ENCODE data around the gene TRIO.

Gene TRIO

DNA sequence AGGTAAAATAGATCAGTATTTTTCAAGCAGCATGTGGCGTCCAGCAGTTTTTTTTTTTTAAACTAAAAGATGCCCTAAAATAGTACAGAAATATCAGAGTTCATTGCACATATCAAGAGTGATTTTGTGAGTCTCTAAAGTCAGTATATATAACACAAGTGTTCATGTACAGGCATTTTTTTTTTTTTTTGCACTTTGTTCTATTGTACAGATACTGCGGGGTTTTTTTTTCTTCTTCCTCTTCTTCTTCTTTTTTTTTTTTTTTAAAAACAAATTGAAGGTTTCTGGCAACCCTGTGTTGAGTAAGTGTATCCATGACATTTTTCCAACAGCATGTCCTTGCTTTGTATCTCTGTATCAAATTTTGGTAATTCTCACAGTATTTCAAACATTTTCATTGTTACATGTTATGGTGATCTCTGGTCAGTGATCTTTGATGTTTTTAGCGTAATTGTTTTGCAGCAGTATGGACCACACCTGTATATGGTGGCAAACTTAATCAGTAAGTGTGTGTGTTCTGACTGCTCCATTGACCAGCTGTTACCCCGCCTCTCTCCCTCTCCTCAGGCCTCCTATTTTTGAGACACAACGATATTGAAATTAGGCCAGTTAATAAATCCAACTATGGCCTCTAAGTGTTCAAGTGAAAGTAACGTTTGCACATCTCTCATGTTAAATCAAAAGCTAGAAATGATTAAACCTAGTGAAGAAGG, 76.8 kb downstream of the TRIO start:
- DNase-seq (ENCODE audit: low read depth), result no peak

GRCh38 chr5:14220642-14221041, 77.5 kb downstream of the TRIO start:
- TF ChIP-seq CTCF (conservative IDR thresholded peaks at IDR 0.05; ENCODE audit: low read depth, low read length), result no peak
- no peak for DNase-seq (ENCODE audit: low read depth)
- no peak overlapping the region for H3K4me3 ChIP-seq (ENCODE audit: low read depth, low read length)

More for the DNA sequence above, 76.8 kb downstream of the TRIO start:
- no peak overlapping the region for H3K4me3 ChIP-seq (ENCODE audit: low read depth, low read length)
- TF ChIP-seq CTCF (conservative IDR thresholded peaks at IDR 0.05; ENCODE audit: low read depth, low read length), result no peak

GRCh38 chr5:14221732-14222131, 78.6 kb downstream of the TRIO start:
- no peak for DNase-seq (ENCODE audit: low read depth)
- no peak overlapping the region for H3K4me3 ChIP-seq (ENCODE audit: low read depth, low read length)
- no peak for TF ChIP-seq CTCF (conservative IDR thresholded peaks at IDR 0.05; ENCODE audit: low read depth, low read length)

DNA sequence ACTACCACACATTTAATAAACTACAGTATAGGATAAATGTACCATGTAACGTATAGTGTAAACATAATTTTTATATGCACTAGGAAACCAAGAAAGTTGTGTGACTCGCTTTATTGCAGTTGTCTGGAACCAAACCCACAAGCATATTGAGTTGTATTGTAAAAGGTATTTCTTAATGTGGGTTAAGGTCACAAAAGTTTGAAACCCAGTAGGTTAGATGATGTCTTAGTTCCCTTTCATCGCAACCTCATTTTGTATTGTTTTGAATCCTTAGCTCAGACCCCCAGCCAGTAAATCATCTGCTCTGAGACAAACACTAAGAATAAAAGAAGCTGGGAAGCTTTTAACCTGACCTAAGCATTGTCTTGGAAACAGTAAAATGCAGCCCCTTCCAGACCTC, 79.1 kb downstream of the TRIO start:
- no peak for TF ChIP-seq CTCF (conservative IDR thresholded peaks at IDR 0.05; ENCODE audit: low read depth, low read length)
- H3K4me3 ChIP-seq (ENCODE audit: low read depth, low read length), result no peak overlapping the region
- no peak for DNase-seq (ENCODE audit: low read depth)

- no peak for TF ChIP-seq CTCF (conservative IDR thresholded peaks at IDR 0.05; ENCODE audit: low read depth, low read length)
- no peak overlapping the region for H3K4me3 ChIP-seq (ENCODE audit: low read depth, low read length)
- no peak for DNase-seq (ENCODE audit: low read depth)
Observed at GRCh38 chr5:14223372-14223771, 80.2 kb downstream of the TRIO start.

GRCh38 chr5:14225173-14225834, 82.2 kb downstream of the TRIO start:
- H3K4me3 ChIP-seq (ENCODE audit: low read depth, low read length), result no peak overlapping the region
- TF ChIP-seq CTCF (conservative IDR thresholded peaks at IDR 0.05; ENCODE audit: low read depth, low read length), result no peak
- no peak for DNase-seq (ENCODE audit: low read depth)

- H3K4me3 ChIP-seq (ENCODE audit: low read depth, low read length), result no peak overlapping the region
- no peak for DNase-seq (ENCODE audit: low read depth)
- no peak for TF ChIP-seq CTCF (conservative IDR thresholded peaks at IDR 0.05; ENCODE audit: low read depth, low read length)
Observed at GRCh38 chr5:14226149-14226548, 83.0 kb downstream of the TRIO start.

Data from choroid plexus epithelial cell (primary cell).